GM12878 (cell line): ENCODE measurements around the gene USP35. TPM values are rescaled to one million over a fixed set of nuclear protein-coding genes. Genes with fewer than 3 reads are reported as not detected.
A peak's percentile ranks its signal among the peaks of the same experiment; 100 is the strongest.

ENCODE experiments used
- BCLAF1 ChIP-seq: fragments of 450-650 bp; IDR thresholded peaks from 2 replicates; pipeline ENCODE4 v1.6.1; 2017; ENCODE audit warnings: antibody characterized with exemption, mild to moderate bottlenecking, moderate library complexity
- BMI1 ChIP-seq: fragments of 450-650 bp; IDR thresholded peaks from 2 replicates; pipeline ENCODE4 v1.6.1; 2016; ENCODE audit warnings: mild to moderate bottlenecking, moderate library complexity, borderline replicate concordance
- CREB1 ChIP-seq: IDR thresholded peaks from 2 replicates; pipeline ENCODE4 v1.6.1; 2012; ENCODE audit warnings: low read depth, mild to moderate bottlenecking, inconsistent platforms
- EED ChIP-seq: sonication (generic); IDR thresholded peaks from 2 replicates; pipeline ENCODE4 v1.6.1; 2016; ENCODE audit warnings: antibody characterized with exemption, low read depth
- EGR1 ChIP-seq, 2 experiments: IDR thresholded peaks; 1 replicate in 1 of 2; 2 replicates in 1 of 2; pipeline ENCODE4 v1.6.1; 2011 to 2012; ENCODE audit warnings: low read depth in 2 of 2, low read length in 2 of 2, borderline replicate concordance in 1 of 2, mild to moderate bottlenecking in 1 of 2, moderate library complexity in 1 of 2
- ETV6 ChIP-seq, 2 experiments: fragments of 450-650 bp in 1 of 2; IDR thresholded peaks in 1 of 2; conservative IDR thresholded peaks in 1 of 2; 2 replicates each; pipeline ENCODE4 v1.6.1; 2014; ENCODE audit warnings: antibody characterized with exemption in 1 of 2, borderline replicate concordance in 1 of 2, low read depth in 1 of 2, mild to moderate bottlenecking in 1 of 2, moderate library complexity in 1 of 2
- IKZF1 ChIP-seq: fragments of 450-650 bp; conservative IDR thresholded peaks from 2 replicates; pipeline ENCODE4 v1.6.1; 2017; ENCODE audit warnings: antibody characterized with exemption, mild to moderate bottlenecking
- POLR2AphosphoS2 ChIP-seq: IDR thresholded peaks from 2 replicates; pipeline ENCODE4 v1.6.1; 2011; ENCODE audit warnings: low read depth, mild to moderate bottlenecking, low read length, improper control_type of control experiment, moderate library complexity
- polyA plus RNA-seq, 11 experiments: library from polyadenylated mRNA; depleted of rRNA in 4 of 11; unstranded in 6 of 11; stranded (reverse) in 5 of 11; fragments of >200 nt; fragmentation: Nextera tagmentation in 4 of 11; fragmentation: Illumina TruSeq in 1 of 11; extraction: Ambion mirVana in 4 of 11; extraction: Trizol in 1 of 11; gene quantifications; 1 replicate in 1 of 11; 2 replicates in 10 of 11; pipeline versions ENCODE4 v1.2.1 to v1.2.3, GENCODE V29; 2011 to 2016; ENCODE audit warnings: inconsistent platforms in 2 of 11, missing spikeins in 2 of 11, low read depth in 1 of 11
- total RNA-seq, 4 experiments: library from RNA; depleted of rRNA in 3 of 4; stranded (reverse); fragments of >200 nt in 3 of 4; fragmentation: Illumina TruSeq in 1 of 4; extraction: Trizol in 1 of 4; gene quantifications; 2 replicates each; pipeline versions ENCODE4 v1.2.1 to v1.2.3, GENCODE V29; 2013 to 2021

The USP35 gene
- total and polyA plus RNA-seq, 10 of the 15 experiments (the other 5 are each of a cell fraction or from before 2014, with no cell fraction given), result 0.13 to 6.4 (median 3.1) TPM; not detected in 1

GRCh38 chr11:78223320-78223954 is 34.7 kb downstream of the USP35 start (continued):
- TF ChIP-seq EED (peak; percentile 98), EGR1 (IDR thresholded peaks at IDR 0.05; ENCODE audit: borderline replicate concordance in 1 of 2, low read depth in 2 of 2, low read length in 2 of 2) (peak in 1 of 2 experiments; percentile 78; a peak in 2 of 3 replicates), CREB1 (peak; percentile 60; the same call in 1 of the 2 replicates), BCLAF1 (no peak), POLR2AphosphoS2 (no peak), IKZF1 (peak; percentile 93), ETV6 (conservative IDR thresholded peaks at IDR 0.05 in 1 of 2, IDR thresholded peaks at IDR 0.05 in 1 of 2; ENCODE audit: borderline replicate concordance in 1 of 2, low read depth in 1 of 2) (peak in 1 of 2 experiments; percentile 81; a peak in 2 of 4 replicates), BMI1 (peak; percentile 50; the same call in 1 of the 2 replicates)
